Measurements from ENCODE around the gene FAM186B. TPM values are rescaled to one million over a fixed set of nuclear protein-coding genes. Genes with fewer than 3 reads are reported as not detected.

The FAM186B gene
- total RNA-seq, 1 donor from 2014 or later, result 0.57 TPM

DNA sequence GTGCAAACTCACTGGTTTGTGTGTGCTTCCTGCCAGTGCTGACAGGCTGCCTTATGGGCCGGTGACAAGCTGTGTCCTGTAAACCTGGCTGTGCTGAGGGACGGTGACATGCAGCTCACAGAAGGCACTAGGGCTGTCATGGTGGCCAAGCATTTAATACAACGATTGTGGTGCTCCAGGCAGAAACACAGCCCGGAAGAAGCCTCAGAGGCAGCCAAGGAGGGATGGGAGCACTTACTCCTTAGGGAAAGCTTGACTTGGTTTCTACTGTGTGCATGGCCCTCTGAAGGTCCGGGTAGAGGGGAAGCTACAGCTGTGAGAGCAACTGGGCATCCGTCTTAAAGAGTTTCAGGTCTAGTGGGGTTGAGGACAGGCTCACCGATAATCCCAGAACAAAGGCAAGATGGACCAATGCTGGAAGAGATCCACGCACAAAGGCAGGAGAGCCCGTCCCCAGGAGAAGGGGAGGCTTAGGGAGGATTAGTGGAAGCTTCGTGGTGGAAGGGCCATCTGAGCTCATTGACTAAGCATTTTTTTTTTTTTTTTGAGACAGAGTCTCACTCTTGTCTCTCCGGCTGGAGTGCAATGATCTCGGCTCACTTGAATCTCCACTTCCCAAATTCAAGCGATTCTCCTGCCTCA, 26.8 kb downstream of the FAM186B start:
- peaks cover 14% of the 10 kb centered on the region for H3K4me1 Mint-ChIP-seq (ENCODE audit: low read depth, unreplicated experiment)

DNA sequence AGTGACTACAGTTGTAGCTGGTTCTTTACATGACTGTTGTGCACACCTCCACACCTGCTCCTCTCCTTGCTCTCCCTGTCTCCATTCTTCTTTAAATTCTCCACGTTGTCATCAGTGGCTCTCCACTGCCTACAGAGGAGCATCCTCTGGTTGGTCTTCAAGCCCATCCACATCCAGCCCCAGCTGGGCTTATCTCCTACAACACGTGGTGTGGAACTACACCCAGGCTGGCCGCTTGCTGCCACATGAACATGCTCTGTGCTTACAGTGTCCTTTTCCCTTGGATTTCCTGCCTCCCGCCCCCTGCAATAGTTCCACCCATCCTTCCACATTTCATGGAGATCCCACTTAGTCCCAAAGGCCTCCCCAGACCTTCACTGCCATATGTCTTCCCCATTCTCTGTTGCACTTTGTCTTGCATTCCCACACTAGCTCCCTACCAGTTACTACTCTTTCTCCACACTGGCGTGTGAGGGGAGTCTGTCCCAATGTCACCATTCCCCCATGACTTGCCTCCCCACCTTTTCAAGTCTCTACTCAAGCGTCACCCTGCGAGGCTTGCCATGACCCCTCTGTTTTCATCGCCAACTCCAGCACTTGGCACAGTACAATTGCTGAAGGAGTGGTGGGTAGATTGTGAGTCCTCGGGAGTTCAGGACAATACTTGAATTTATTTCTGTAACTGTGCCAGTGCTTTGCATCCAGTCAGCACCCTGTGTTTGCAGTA, 27.7 kb downstream of the FAM186B start:
- Mint-ChIP-seq H3K9me3 (ENCODE audit: unreplicated experiment) (no peaks in the 10 kb centered on the region), H3K4me3 (ENCODE audit: unreplicated experiment) (no peak overlapping the region), H3K36me3 (ENCODE audit: low read depth, unreplicated experiment) (peaks cover 13% of the 10 kb centered on the region), H3K27ac (ENCODE audit: unreplicated experiment) (no peak overlapping the region), H3K4me1 (ENCODE audit: low read depth, unreplicated experiment) (peaks cover 14% of the 10 kb centered on the region), H3K27me3 (ENCODE audit: low read depth, unreplicated experiment) (no peaks in the 10 kb centered on the region)
- Histone ChIP-seq H4K20me1 (ENCODE audit: insufficient read depth, low read length) (peaks cover 29% of the 10 kb centered on the region), H2AFZ (ENCODE audit: low read depth, low read length) (no peak overlapping the region), H3K27ac (ENCODE audit: low read depth, low read length) (no peak overlapping the region), H3K27me3 (ENCODE audit: insufficient read depth, low read length) (no peaks in the 10 kb centered on the region), H3K4me2 (ENCODE audit: low read length) (no peak overlapping the region), H3K9me3 (ENCODE audit: insufficient read depth, low read depth, low read length) (no peaks in the 10 kb centered on the region), H3K79me2 (ENCODE audit: insufficient read depth, low read length) (peaks cover 4% of the 10 kb centered on the region), H3K9ac (ENCODE audit: low read length) (no peak overlapping the region), H3K4me1 (ENCODE audit: insufficient read depth, low read length) (peaks cover 4% of the 10 kb centered on the region), H3K4me3 (ENCODE audit: insufficient read depth, low read depth, low read length) (no peak overlapping the region), H3K36me3 (ENCODE audit: insufficient read depth, low read length) (peaks cover 3% of the 10 kb centered on the region)
- FAIRE-seq, result no peak
- TF ChIP-seq CTCF (IDR thresholded peaks at IDR 0.05; ENCODE audit: insufficient read depth, low read depth, low read length) (no peak), EZH2 (IDR thresholded peaks at IDR 0.05; ENCODE audit: insufficient read depth, low read length) (no peak)
- no peak for DNase-seq (ENCODE audit: low read depth)

More for the DNA sequence above, 26.8 kb downstream of the FAM186B start:
- Histone ChIP-seq H3K9ac (ENCODE audit: low read length) (no peak overlapping the region), H3K79me2 (ENCODE audit: insufficient read depth, low read length) (peaks cover 4% of the 10 kb centered on the region), H2AFZ (ENCODE audit: low read depth, low read length) (no peak overlapping the region), H3K4me2 (ENCODE audit: low read length) (no peak overlapping the region), H3K27me3 (ENCODE audit: insufficient read depth, low read length) (no peaks in the 10 kb centered on the region), H3K4me3 (ENCODE audit: insufficient read depth, low read depth, low read length) (no peak overlapping the region), H3K9me3 (ENCODE audit: insufficient read depth, low read depth, low read length) (no peaks in the 10 kb centered on the region), H4K20me1 (ENCODE audit: insufficient read depth, low read length) (peaks cover 31% of the 10 kb centered on the region), H3K36me3 (ENCODE audit: insufficient read depth, low read length) (peaks cover 3% of the 10 kb centered on the region), H3K4me1 (ENCODE audit: insufficient read depth, low read length) (peaks cover 4% of the 10 kb centered on the region), H3K27ac (ENCODE audit: low read depth, low read length) (no peak overlapping the region)
- Mint-ChIP-seq H3K4me3 (ENCODE audit: unreplicated experiment) (no peak overlapping the region), H3K9me3 (ENCODE audit: unreplicated experiment) (no peaks in the 10 kb centered on the region), H3K27me3 (ENCODE audit: low read depth, unreplicated experiment) (no peaks in the 10 kb centered on the region), H3K27ac (ENCODE audit: unreplicated experiment) (no peak overlapping the region), H3K36me3 (ENCODE audit: low read depth, unreplicated experiment) (peaks cover 13% of the 10 kb centered on the region)
- FAIRE-seq (no peak), DNase-seq (ENCODE audit: low read depth) (no peak)
- TF ChIP-seq EZH2 (IDR thresholded peaks at IDR 0.05; ENCODE audit: insufficient read depth, low read length) (no peak), CTCF (IDR thresholded peaks at IDR 0.05; ENCODE audit: insufficient read depth, low read depth, low read length) (no peak)
